Globus pallidus (tissue), 1 donor: ENCODE data around the gene NOC3L.
"Not testable (repeated sequence)": the region's sequence is repeated elsewhere in the genome, so short reads cannot be mapped to it uniquely, and the experiment has no call there.

Experiments used
- DNase-seq: peaks from one replicate; pipeline ENCODE4 v3.0.0-alpha.2; 2015; ENCODE audit warnings: low spot score

The NOC3L gene

GRCh38 chr10:94361171-94361794 is 1.5 kb downstream of the NOC3L start:
- DNase-seq: no peak

- DNase-seq: no peak
These were observed 4.3 kb downstream of the NOC3L start for GRCh38 chr10:94358480-94358879.

DNA sequence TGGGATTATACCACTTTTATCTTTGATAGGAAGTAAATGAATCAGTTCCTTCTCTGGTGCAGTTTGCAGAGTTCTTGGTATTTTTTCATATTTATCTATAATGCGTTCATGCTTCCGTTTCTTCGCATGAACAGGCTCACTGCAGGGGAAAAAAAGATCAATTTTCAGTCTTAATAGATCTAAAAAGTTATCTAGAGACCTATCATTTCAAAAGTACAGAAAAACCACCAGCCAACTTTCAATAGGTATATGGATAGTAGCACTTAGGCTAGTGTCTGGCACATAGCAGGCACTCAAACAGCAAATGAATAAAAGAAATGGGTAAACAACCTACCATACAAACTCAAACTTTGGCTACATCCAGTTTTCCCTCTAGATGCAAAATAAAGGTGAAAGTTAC is 5.5 kb downstream of the NOC3L start:
- DNase-seq: no peak

GRCh38 chr10:94355841-94356240 is 6.9 kb downstream of the NOC3L start:
- no peak for DNase-seq

DNA sequence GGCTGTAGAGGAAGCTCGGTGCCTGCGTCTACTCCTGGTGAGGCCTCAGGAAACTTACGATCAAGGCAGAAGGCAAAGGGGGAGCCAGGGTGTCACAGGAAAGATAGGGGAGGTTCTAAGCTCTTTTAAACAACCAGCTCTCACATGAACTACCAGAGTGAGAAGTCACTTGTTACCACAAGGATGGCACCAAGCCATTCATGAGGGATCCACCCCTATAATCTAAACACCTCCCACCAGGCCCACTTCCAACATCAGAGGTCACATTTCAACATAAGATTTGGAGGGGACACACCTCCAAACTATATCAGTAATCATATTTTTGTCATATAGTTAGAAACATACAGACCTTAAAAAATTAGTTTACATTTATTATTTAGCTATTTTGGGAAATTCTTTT is 9.4 kb downstream of the NOC3L start:
- DNase-seq: no peak

DNA sequence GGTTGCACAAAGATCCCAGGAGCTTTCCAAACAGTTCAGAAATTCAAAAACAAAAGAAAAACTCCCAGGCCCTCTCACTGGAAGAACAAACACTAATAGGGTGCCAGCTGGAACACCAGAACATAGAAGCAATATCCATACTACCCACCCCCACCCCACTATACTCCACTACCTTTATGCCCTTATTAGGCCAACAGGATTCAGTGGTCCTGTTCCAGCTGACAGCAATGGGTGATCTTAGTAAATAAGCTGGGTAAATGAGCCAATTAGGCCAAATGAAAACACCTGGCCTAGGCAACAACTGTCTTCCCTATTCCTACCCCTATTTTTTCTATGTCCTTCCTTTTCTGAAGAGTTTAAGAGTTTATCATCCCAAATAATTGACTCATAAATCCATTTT is 11.7 kb downstream of the NOC3L start:
- DNase-seq: no peak

GRCh38 chr10:94350500-94350899 is 12.2 kb downstream of the NOC3L start:
- DNase-seq: not testable (repeated sequence)

GRCh38 chr10:94349327-94349726 is 13.4 kb downstream of the NOC3L start:
- no peak for DNase-seq

- DNase-seq: no peak
These were observed 18.1 kb downstream of the NOC3L start for GRCh38 chr10:94344522-94345122.

DNA sequence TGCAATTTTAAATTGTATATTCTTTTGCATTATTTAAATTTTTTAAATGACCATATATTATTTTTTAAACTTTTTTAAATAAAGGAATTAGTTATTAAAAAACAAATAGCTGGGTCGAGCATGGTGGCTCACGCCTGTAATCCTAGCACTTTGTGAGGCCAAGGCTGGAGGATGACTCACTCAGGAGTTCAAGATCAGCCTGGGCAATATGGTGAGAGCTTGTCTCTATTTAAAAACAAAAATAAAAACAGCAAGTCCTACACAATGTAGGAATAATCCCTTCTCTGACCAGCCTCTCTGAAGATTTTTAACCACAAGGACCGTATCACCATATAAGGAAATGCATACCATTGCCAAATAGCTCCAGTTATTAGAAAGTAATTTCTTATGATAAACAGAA is 19.6 kb downstream of the NOC3L start:
- DNase-seq: no peak

DNA sequence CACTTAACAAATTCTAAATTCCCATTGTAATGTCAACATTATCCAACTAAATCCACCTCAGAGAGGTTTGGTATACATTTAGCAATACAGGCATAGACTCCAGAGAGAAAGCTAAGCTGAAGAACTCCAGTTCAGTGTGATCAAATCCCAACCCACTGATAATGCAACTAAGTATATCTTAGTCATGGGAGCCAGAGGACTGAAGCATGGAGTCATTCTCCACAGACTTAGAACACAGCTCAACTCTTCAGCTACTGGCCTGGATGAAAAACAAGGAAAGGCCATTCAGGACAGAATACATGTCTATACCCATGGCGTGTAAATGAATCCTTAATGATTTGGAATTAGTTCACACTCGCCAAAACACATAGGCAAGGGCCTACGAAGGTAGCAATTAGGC is 27.9 kb downstream of the NOC3L start:
- no peak for DNase-seq

GRCh38 chr10:94333051-94333450 is 29.7 kb downstream of the NOC3L start:
- no peak for DNase-seq

DNA sequence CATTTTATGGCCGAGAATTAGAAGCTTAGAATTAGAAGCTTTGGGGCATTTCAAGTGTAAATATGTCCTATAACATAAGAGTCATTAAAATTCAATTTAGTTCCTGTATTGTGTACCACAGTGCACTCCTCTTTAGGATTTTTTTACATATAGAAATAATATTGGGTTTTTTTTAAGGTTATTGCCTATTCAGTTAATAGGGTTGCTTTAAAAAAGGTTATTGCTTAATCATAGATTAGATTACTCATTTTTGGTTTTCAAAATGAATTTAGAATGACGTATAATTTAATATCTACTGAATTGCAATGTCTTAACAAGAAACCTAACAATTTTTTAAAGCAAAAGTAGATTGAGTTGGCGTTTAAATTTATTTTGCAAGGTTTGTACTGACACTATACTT is 34.1 kb downstream of the NOC3L start:
- DNase-seq: no peak

GRCh38 chr10:94327649-94328048 is 35.1 kb downstream of the NOC3L start:
- no peak for DNase-seq

GRCh38 chr10:94324609-94325233 is 38.0 kb downstream of the NOC3L start:
- DNase-seq: no peak

- DNase-seq: peak; percentile 58
These were observed 42.3 kb downstream of the NOC3L start for GRCh38 chr10:94320285-94320914.

- DNase-seq: no peak
These were observed 46.2 kb downstream of the NOC3L start for GRCh38 chr10:94316560-94316959.

- no peak for DNase-seq
These were observed 46.7 kb downstream of the NOC3L start for GRCh38 chr10:94315975-94316464.

- DNase-seq: no peak
These were observed 47.7 kb downstream of the NOC3L start for GRCh38 chr10:94315024-94315451.

DNA sequence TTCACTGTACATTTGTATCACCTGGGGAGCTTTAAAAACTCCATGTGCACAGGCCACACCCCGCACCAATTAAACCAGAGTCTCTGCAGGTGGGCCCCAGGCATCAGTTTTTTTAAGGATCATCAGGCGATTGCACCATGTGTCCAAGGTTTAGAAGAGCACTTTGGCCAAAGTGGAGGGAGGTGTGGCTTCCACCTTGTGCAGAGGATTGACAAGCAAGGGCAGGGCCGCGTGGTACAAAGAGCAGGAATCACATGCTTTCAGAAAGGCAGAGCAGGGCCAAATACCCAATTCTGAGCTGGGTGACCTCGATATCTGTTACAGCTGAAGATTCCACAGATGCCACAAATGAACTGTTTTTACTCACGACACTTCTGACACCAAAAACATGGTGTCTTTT is 52.4 kb downstream of the NOC3L start:
- no peak for DNase-seq

- DNase-seq: no peak
These were observed 53.9 kb downstream of the NOC3L start for GRCh38 chr10:94308866-94309265.

DNA sequence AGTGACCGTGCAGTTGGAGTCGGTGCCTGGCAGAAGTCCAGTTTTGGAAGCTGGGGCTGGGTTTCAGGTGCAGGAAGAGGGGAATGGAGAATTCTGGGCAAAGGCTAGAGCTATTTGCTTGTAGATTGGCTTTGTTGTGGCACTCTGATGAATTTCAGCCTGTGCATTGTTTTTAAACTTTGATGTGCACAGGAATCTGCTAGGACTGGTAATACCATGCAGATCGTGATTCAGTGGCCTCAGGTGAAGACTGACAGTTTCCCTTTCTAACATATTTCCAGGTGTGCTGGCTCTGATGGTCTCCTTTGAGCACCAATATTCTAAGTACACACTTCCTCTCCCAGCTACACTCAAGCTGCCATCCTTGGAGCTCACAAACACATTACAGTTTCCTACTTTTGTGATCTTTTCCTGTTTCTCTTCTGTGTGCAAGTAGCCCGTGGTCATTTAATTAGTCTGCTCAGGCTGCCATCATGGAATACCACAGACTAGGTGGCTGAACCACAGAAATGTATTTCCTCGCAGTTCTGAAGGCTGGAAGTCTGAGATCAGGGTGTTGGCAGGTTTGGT is 55.6 kb downstream of the NOC3L start:
- no peak for DNase-seq

GRCh38 chr10:94303929-94304328 is 58.8 kb downstream of the NOC3L start:
- DNase-seq: no peak
